ENCODE data around the gene BMAL1. TPM values are rescaled to one million over a fixed set of nuclear protein-coding genes. Genes with fewer than 3 reads are reported as not detected.
A peak's percentile ranks its signal among the peaks of the same experiment; 100 is the strongest.

The BMAL1 gene
- total and polyA plus RNA-seq, 2 of the 8 experiments (the other 6 are each of a cell fraction or from before 2014, with no cell fraction given) = 6.8 to 6.9 TPM

- no peak overlapping the region for H4K5ac ChIP-seq (ENCODE audit: insufficient read length, low read depth, low read length)
- peaks cover 0 to 10% (median 6%) of the 10 kb centered on the region in 4 experiments; a peak in 6 of 7 replicates for H3K27me3 ChIP-seq (replicated peaks in 1 of 4; ENCODE audit: control insufficient read depth in 3 of 4, extremely low read depth in 1 of 4, insufficient read depth in 3 of 4, low read length in 3 of 4)
- H3K4me3 ChIP-seq (ENCODE audit: extremely low read depth in 1 of 4, insufficient read depth in 2 of 4, low read depth in 3 of 4, low read length in 4 of 4) = no peak overlapping the region
- no peak overlapping the region for H3K14ac ChIP-seq (ENCODE audit: insufficient read length)
- H2BK5ac ChIP-seq (ENCODE audit: low read depth, low read length) = no peak overlapping the region
- H3K9ac ChIP-seq (replicated peaks in 1 of 4; ENCODE audit: extremely low read depth in 1 of 4, low read depth in 3 of 4, low read length in 3 of 4) = no peak overlapping the region
- H3K23ac ChIP-seq (ENCODE audit: insufficient read length) = no peak overlapping the region
- H3K23me2 ChIP-seq (ENCODE audit: low read depth, low read length) = no peaks in the 10 kb centered on the region; the same call in 1 of the 2 replicates
- no peak overlapping the region for H4K8ac ChIP-seq (ENCODE audit: extremely low read depth, insufficient read depth, low read length)
- H2BK12ac ChIP-seq (ENCODE audit: low read depth, low read length) = no peak overlapping the region
- H3K56ac ChIP-seq (replicated peaks; ENCODE audit: insufficient read length, low read depth, low read length) = no peak overlapping the region
- no peak overlapping the region for H4K91ac ChIP-seq (replicated peaks; ENCODE audit: insufficient read length, low read length)
- peak overlapping the region; percentile 14; the same call in 1 of the 2 replicates for H2AK5ac ChIP-seq (ENCODE audit: low read depth, low read length)
- H2BK15ac ChIP-seq (ENCODE audit: low read length) = no peak overlapping the region
- H3K36me3 ChIP-seq (ENCODE audit: control insufficient read depth in 2 of 4, insufficient read depth in 4 of 4, low read length in 3 of 4) = no peaks in the 10 kb centered on the region
- TF ChIP-seq SIRT6 (IDR thresholded peaks at IDR 0.05; ENCODE audit: low read length) (no peak), CBX8 (IDR thresholded peaks at IDR 0.05; ENCODE audit: borderline replicate concordance, low read depth, low read length) (no peak), KDM5A (IDR thresholded peaks at IDR 0.05; ENCODE audit: low read length) (no peak), HDAC2 (IDR thresholded peaks at IDR 0.05; ENCODE audit: borderline replicate concordance in 1 of 2, low read depth in 2 of 2, low read length in 2 of 2) (no peak), YY1 (IDR thresholded peaks at IDR 0.05; ENCODE audit: low read depth, low read length) (no peak)
- H3K4me1 ChIP-seq (replicated peaks in 1 of 4; ENCODE audit: control insufficient read depth in 3 of 4, insufficient read depth in 4 of 4, low read length in 3 of 4) = peaks cover 0 to 6% (median 3%) of the 10 kb centered on the region in 4 experiments; a peak in 5 of 7 replicates
- no peak overlapping the region for H3K27ac ChIP-seq (ENCODE audit: low read depth, low read length)
- ChIA-PET POLR2A (ENCODE audit: partially characterized antibody) (no interaction called here), CTCF (ENCODE audit: partially characterized antibody) (interaction anchor here (1.0 to 2.4 kb wide), 4 partner anchors 25 to 51 kb away, joined by 3 to 7 read pairs (median 6); no protein-coding TSS in a partner anchor)
- H4K20me1 ChIP-seq (replicated peaks in 1 of 2; ENCODE audit: control insufficient read depth in 1 of 2, insufficient read depth in 2 of 2, low read length in 2 of 2) = peaks cover 0 to 4% of the 10 kb centered on the region in 2 experiments
- FAIRE-seq (no peak), DNase-seq (ENCODE audit: low read depth in 1 of 2, low spot score in 2 of 2) (no peak)
- H3K9me3 ChIP-seq (ENCODE audit: insufficient read depth in 2 of 2, low read depth in 1 of 2, low read length in 1 of 2) = no peaks in the 10 kb centered on the region
- peak overlapping the region; percentile 32 for H3K4ac ChIP-seq (replicated peaks; ENCODE audit: insufficient read length, low read depth, low read length)
- no peak overlapping the region for H2BK120ac ChIP-seq (replicated peaks; ENCODE audit: low read depth, low read length)
- no peak overlapping the region for H2AFZ ChIP-seq (ENCODE audit: low read length)
- H3K18ac ChIP-seq (ENCODE audit: extremely low read depth, low read length) = no peak overlapping the region
- peaks cover 0 to 7% of the 10 kb centered on the region in 2 experiments; a peak in 1 of 4 replicates for H3K79me2 ChIP-seq (ENCODE audit: control insufficient read depth in 1 of 2, insufficient read depth in 2 of 2, low read length in 2 of 2)
- H3K4me2 ChIP-seq (ENCODE audit: insufficient read depth in 1 of 2, low read depth in 2 of 2, low read length in 2 of 2) = no peak overlapping the region
- 0 out of 2 replicates have a peak overlapping the region, but pooled peaks have one; percentile 23 for H2BK20ac ChIP-seq (ENCODE audit: low read length)
- 91% methylated on average over 11 of the region's 11 CpGs; no CpG with 5 or more reads in 1 of the 2 experiments for WGBS, 2 experiments (ENCODE audit: extremely low coverage in 1 of 2, insufficient coverage in 1 of 2, insufficient read length in 1 of 2, insufficient replicate concordance in 2 of 2, low coverage in 1 of 2, low lambda C conversion rate in 2 of 2, missing lambda C conversion rate in 1 of 2)
- H3K79me1 ChIP-seq (ENCODE audit: low read depth, low read length) = no peaks in the 10 kb centered on the region
Observed at GRCh38 chr11:13284776-13285588, 7.4 kb downstream of the BMAL1 start.

Data from H1 (cell line).